GM18868 (cell line): ENCODE data around the gene SRPK2.
A peak's percentile ranks its signal among the peaks of the same experiment; 100 is the strongest.
"Not testable (repeated sequence)": the region's sequence is repeated elsewhere in the genome, so short reads cannot be mapped to it uniquely, and the experiment has no call there.

Experiments
- ATAC-seq: cut with Tn5 transposase; IDR thresholded peaks from one replicate; pipeline ENCODE4 v1.9.1; 2021; ENCODE audit warnings: mild to moderate bottlenecking, moderate library complexity; ENCODE audit not compliant: unreplicated experiment

The SRPK2 gene

DNA sequence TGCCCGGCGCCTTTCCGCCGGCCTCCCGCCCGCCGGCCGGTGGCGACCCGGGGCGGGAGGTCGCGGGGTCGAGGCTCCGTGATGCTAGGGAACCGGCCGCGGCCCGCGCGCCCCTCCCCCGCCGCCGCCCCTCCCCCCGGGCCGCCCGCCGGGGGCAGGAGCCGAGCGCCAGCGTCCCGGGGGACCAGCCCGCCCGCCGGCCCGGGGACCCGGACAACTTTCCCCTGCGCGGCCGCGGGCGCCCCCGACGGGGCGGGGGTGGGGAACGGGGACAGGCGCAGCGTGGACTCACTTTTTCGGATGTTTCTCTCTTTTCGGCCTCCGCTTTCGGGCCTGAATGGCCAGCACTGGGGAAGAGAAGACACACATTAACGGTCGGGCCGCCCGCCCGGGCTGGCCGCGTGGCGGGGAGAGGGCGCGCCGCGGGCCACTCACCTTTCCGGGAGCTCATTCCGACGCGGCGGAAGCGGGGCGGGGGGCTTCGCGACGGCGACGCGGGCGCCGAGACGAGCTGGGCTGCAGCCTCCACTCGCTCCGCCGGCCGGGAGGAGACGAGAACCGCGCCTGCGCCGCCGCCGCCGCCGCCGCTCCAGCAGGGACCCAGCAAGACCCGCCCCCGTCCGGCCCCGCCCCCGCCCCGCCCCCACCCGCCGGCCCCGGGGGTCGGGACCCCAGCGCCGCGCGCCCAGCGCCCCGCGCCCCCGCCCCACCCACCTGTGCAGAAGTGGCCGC, at the start of gene SRPK2:
SRPK2 (minus strand) TSS at position 566 of the 732 bp plus-strand sequence.
- ATAC-seq, result peak; percentile 78

GRCh38 chr7:105438254-105438653, 49.5 kb upstream of the SRPK2 start:
- ATAC-seq, result no peak

- not testable (repeated sequence) for ATAC-seq
Observed at GRCh38 chr7:105437356-105437755, 48.6 kb upstream of the SRPK2 start.

- no peak for ATAC-seq
Observed at GRCh38 chr7:105429746-105430612, 41.3 kb upstream of the SRPK2 start.

DNA sequence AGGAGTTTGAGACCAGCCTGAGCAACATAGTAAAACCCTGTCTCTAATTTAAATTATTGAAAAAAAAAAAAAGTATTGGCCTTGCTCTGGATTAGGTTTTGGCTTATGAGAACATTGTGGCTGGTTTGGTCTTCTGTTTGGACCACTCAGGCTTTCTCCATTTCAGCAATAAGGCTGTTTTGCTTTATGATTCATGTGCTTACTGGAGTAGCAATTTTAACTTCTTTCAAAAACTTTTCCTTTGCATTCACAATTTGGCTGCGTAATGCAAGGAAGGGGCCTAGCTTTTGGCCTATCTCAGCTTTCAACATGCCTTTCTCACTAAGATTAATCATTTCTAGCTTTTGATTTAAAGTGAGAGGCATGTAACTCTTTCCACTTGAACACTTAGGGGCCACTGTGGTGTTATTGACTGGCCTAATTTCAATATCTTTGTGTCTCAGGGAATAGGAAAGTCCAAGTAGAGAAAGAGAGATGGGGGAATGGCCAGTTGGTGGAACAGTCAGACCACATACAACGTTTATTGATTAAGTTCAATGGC, 38.0 kb upstream of the SRPK2 start:
- ATAC-seq, result no peak

- no peak for ATAC-seq
Observed at GRCh38 chr7:105423987-105424386, 35.3 kb upstream of the SRPK2 start.

GRCh38 chr7:105413887-105414437, 25.2 kb upstream of the SRPK2 start:
- ATAC-seq, result no peak

DNA sequence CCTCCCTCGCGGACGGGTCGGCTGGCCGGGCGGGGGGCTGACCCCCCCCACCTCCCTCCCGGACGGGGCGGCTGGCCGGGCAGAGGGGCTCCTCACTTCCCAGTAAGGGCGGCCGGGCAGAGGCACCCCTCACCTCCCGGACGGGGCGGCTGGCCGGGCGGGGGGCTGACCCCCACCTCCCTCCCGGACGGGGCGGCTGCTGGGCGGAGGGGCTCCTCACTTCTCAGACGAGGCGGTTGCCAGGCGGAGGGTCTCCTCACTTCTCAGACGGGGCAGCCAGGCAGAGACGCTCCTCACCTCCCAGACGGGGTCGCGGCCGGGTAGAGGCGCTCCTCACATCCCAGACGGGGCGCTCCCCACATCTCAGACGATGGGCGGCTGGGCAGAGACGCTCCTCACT, 22.1 kb upstream of the SRPK2 start:
- not testable (repeated sequence) for ATAC-seq

DNA sequence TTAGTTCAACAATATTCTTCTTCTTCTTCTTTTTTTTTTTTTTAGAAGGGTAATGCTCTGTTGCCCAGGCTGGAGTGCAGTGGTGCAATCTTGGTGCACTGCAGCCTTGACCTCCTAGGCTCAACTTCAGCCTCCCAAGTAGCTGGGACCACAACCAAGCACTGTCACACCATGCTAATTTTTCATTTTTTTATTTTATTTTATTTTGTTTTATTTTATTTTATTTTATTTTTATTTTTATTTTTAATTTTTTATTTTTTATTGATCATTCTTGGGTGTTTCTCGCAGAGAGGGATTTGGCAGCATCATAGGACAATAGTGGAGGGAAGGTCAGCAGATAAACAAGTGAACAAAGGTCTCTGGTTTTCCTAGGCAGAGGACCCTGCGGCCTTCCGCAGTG, 21.1 kb upstream of the SRPK2 start:
- not testable (repeated sequence) for ATAC-seq

DNA sequence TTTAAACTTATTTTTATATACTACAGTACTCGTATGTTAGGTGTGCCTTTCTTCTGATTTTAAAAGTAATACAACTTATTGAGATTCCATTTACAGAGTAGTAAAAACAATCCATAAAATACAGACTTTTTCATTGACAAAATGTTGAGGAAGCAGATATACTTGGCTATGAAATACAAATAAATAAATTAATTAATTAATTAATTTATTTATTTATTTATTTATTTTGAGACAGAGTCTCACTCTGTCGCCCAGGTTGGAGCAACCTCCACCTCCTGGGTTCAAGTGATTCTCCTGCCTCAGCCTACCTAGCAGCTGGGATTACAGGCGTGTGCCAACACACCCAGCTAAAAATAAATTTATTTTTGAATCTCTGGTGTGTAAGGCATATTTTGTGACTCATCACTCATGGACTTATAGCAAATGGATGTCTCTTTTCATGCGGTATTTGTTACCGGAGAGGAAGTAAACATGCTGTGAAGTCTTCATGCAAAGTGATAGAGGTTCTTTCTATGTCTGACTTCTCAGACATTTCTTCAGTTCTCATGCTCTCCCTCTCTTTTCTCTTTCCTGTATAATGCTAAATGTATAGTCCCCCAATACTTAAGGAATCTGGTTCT, 20.2 kb upstream of the SRPK2 start:
- ATAC-seq, result no peak

- no peak for ATAC-seq
Observed at GRCh38 chr7:105403128-105403527, 14.4 kb upstream of the SRPK2 start.

GRCh38 chr7:105402221-105403095, 13.7 kb upstream of the SRPK2 start:
- no peak for ATAC-seq

- ATAC-seq, result no peak
Observed at GRCh38 chr7:105399043-105399725, 10.5 kb upstream of the SRPK2 start.

- no peak for ATAC-seq
Observed at GRCh38 chr7:105396566-105396965, 7.8 kb upstream of the SRPK2 start.

DNA sequence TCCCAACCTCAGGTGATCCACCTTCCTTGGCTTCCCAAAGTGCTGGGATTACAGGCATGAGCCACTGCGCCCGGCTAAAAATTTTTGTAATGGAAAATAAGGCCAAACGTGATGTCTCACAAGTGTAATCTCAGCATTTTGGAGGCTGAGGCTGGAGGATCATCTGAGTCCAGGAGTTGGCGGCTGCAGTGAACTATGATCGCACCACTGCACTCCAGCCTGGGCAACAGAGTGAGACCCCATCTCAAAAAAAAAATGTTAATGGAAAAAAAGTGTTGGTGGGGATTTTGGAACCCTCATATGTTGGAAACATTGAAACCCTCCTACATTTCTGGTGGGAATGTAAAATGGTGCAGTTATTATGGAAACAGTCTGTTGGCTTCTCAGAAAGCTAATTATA, 2.7 kb upstream of the SRPK2 start:
- no peak for ATAC-seq

DNA sequence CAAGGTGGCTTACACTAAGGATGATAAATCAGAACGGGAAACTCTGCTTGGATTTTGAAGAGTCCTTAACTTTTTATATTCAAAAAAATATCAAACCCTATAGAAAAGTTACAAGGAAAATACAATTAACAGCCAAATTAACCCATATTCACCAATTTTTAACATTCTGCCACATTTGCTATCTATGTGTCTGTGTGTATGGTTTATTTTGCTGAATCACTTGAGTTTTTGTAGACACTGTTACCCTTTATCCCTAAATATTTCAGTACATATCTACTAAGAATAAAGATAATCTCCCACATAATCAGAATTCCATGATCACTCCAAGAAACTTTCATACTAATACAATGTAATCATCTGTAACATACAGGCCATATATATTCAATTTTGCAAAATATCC, 1.2 kb upstream of the SRPK2 start:
- no peak for ATAC-seq

DNA sequence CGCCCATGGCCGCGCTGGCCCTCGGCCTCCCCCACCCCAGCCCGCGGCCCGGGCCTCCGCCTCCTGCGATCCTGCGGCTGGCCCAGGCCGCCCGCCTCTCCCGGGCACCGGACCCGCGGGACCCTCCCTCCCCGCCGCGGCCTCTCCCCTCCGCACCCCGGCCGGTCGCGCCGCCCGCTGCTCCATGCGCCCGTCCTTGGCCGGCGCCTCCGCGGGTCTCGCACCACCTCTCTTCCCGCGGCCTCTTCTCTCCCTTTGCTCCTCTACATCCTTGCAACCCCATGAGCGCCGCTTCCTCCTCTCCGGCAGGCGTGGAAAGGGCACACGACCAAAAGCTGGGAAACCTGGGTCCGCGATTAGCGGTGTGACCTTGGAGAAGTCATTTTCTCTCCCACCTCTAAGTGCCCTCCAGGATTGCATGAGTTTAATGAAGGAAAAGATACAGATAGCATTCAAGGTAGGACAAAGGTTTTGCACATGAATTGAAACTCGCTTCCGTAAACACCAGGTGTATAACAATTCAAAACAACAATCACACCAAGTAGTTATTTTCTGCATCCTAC, 448 bp upstream of the SRPK2 start:
- ATAC-seq, result peak; percentile 23

GRCh38 chr7:105387508-105388355, 989 bp downstream of the SRPK2 start:
- peak; percentile 51 for ATAC-seq
